Mesendoderm (in vitro differentiated cells): ENCODE data around the gene ARAP1.
A peak's percentile ranks its signal among the peaks of the same experiment; 100 is the strongest.
"Not testable (repeated sequence)": the region's sequence is repeated elsewhere in the genome, so short reads cannot be mapped to it uniquely, and the experiment has no call there.

Experiments
- DNase-seq: peaks from one replicate; pipeline ENCODE4 v3.0.0; 2013
- H2AK5ac ChIP-seq: 2 replicates; pipeline ENCODE4 v1.6.1; 2013; ENCODE audit warnings: low read length, inconsistent platforms
- H2BK120ac ChIP-seq: 2 replicates; pipeline ENCODE4 v1.6.1; 2013; ENCODE audit warnings: low read depth, mild to moderate bottlenecking, low read length, moderate library complexity, mixed read lengths
- H2BK15ac ChIP-seq: replicated peaks from 2 replicates; pipeline ENCODE4 v1.6.1; 2013; ENCODE audit warnings: low read depth, mild to moderate bottlenecking, moderate library complexity
- H2BK5ac ChIP-seq: 2 replicates; pipeline ENCODE4 v1.6.1; 2013; ENCODE audit warnings: low read length, inconsistent platforms
- H3K18ac ChIP-seq: 2 replicates; pipeline ENCODE4 v1.6.1; 2013; ENCODE audit warnings: mild to moderate bottlenecking, low read length, mixed read lengths
- H3K23ac ChIP-seq: one replicate; pipeline ENCODE4 v1.6.1; 2013; ENCODE audit warnings: low read length
- H3K27ac ChIP-seq: 2 replicates; pipeline ENCODE4 v1.5.1; 2013; ENCODE audit warnings: low read depth, mild to moderate bottlenecking, inconsistent platforms, low read length, moderate library complexity
- H3K27me3 ChIP-seq: 2 replicates; pipeline ENCODE4 v1.6.1; 2013; ENCODE audit warnings: low read length, control low read depth, mild to moderate bottlenecking, inconsistent platforms; ENCODE audit not compliant: insufficient read depth, poor library complexity
- H3K36me3 ChIP-seq: 2 replicates; pipeline ENCODE4 v1.6.1; 2013; ENCODE audit warnings: low read length, inconsistent platforms; ENCODE audit not compliant: control insufficient read depth, insufficient read depth
- H3K4ac ChIP-seq: one replicate; pipeline ENCODE4 v1.6.1; 2013; ENCODE audit warnings: low read depth, mild to moderate bottlenecking, low read length, moderate library complexity
- H3K4me1 ChIP-seq: 2 replicates; pipeline ENCODE4 v1.6.1; 2013; ENCODE audit warnings: low read depth, low read length, inconsistent platforms; ENCODE audit not compliant: control insufficient read depth
- H3K4me2 ChIP-seq: 2 replicates; pipeline ENCODE4 v1.6.1; 2013; ENCODE audit warnings: low read length
- H3K4me3 ChIP-seq: 2 replicates; pipeline ENCODE4 v1.5.1; 2013; ENCODE audit warnings: mild to moderate bottlenecking, low read length
- H3K56ac ChIP-seq: one replicate; pipeline ENCODE4 v1.6.1; 2013; ENCODE audit warnings: low read length
- H3K79me1 ChIP-seq: 2 replicates; pipeline ENCODE4 v1.6.1; 2013; ENCODE audit warnings: low read length, inconsistent platforms
- H3K79me2 ChIP-seq: 2 replicates; pipeline ENCODE4 v1.6.1; 2013; ENCODE audit warnings: mild to moderate bottlenecking, low read length; ENCODE audit not compliant: control insufficient read depth, insufficient read depth
- H3K9ac ChIP-seq: 2 replicates; pipeline ENCODE4 v1.6.1; 2013; ENCODE audit warnings: low read length, inconsistent platforms
- H4K5ac ChIP-seq: one replicate; pipeline ENCODE4 v1.6.1; 2013; ENCODE audit warnings: low read length
- H4K8ac ChIP-seq: one replicate; pipeline ENCODE4 v1.6.1; 2013; ENCODE audit warnings: low read depth, mild to moderate bottlenecking, control low read depth, low read length, moderate library complexity
- WGBS: extraction: QIAGEN DNeasy Blood & Tissue Kit; methylation state at CpG from one replicate; pipeline ENCODE4 v1.1.7; 2013; ENCODE audit warnings: low lambda C conversion rate, missing lambda C conversion rate; ENCODE audit not compliant: insufficient coverage; ENCODE audit errors: extremely low coverage; 5-methylcytosine and 5-hydroxymethylcytosine counted together

The ARAP1 gene

GRCh38 chr11:72792437-72793021 is 40.3 kb upstream of the ARAP1 start:
- no peak overlapping the region for H2BK120ac ChIP-seq
- no peak overlapping the region for H4K8ac ChIP-seq
- H3K4me2 ChIP-seq: no peak overlapping the region
- H3K56ac ChIP-seq: no peak overlapping the region
- no peak overlapping the region for H2AK5ac ChIP-seq
- no peak overlapping the region for H2BK5ac ChIP-seq
- H3K36me3 ChIP-seq: no peaks in the 10 kb centered on the region
- no peak overlapping the region for H3K18ac ChIP-seq
- no CpG with 5 or more reads among the region's 3 CpGs for WGBS
- no peak overlapping the region for H4K5ac ChIP-seq
- no peak overlapping the region for H3K23ac ChIP-seq
- no peak overlapping the region for H2BK15ac ChIP-seq
- DNase-seq: no peak
- no peaks in the 10 kb centered on the region for H3K4me1 ChIP-seq
- no peak overlapping the region for H3K4ac ChIP-seq
- no peaks in the 10 kb centered on the region for H3K79me2 ChIP-seq
- H3K9ac ChIP-seq: peak overlapping the region; percentile 21
- no peak overlapping the region for H3K27ac ChIP-seq
- no peaks in the 10 kb centered on the region for H3K79me1 ChIP-seq
- no peak overlapping the region for H3K4me3 ChIP-seq
- no peaks in the 10 kb centered on the region for H3K27me3 ChIP-seq

GRCh38 chr11:72791228-72791627 is 39.0 kb upstream of the ARAP1 start:
- H3K79me1 ChIP-seq, H3K4ac ChIP-seq, H2BK5ac ChIP-seq, H2BK120ac ChIP-seq, H4K5ac ChIP-seq, H3K27ac ChIP-seq, H3K4me1 ChIP-seq, H3K27me3 ChIP-seq, H3K56ac ChIP-seq, H3K23ac ChIP-seq, H3K79me2 ChIP-seq, H3K4me3 ChIP-seq, H2AK5ac ChIP-seq, H2BK15ac ChIP-seq, H3K36me3 ChIP-seq, H3K9ac ChIP-seq, H3K18ac ChIP-seq, DNase-seq, H4K8ac ChIP-seq, H3K4me2 ChIP-seq: not testable (repeated sequence)
- WGBS: no CpG with 5 or more reads among the region's 7 CpGs

GRCh38 chr11:72789493-72790131 is 37.4 kb upstream of the ARAP1 start:
- H2AK5ac ChIP-seq: no peak overlapping the region
- no peak overlapping the region for H2BK15ac ChIP-seq
- no peak overlapping the region for H3K23ac ChIP-seq
- H3K79me1 ChIP-seq: no peaks in the 10 kb centered on the region
- H3K27me3 ChIP-seq: no peaks in the 10 kb centered on the region
- no peak overlapping the region for H2BK5ac ChIP-seq
- no peak overlapping the region for H3K18ac ChIP-seq
- H4K8ac ChIP-seq: no peak overlapping the region
- no peak overlapping the region for H3K27ac ChIP-seq
- no peak overlapping the region for H3K9ac ChIP-seq
- no peak overlapping the region for H3K4ac ChIP-seq
- no CpG with 5 or more reads among the region's 10 CpGs for WGBS
- no peaks in the 10 kb centered on the region for H3K4me1 ChIP-seq
- H2BK120ac ChIP-seq: no peak overlapping the region
- peak; percentile 44 for DNase-seq
- peak overlapping the region; percentile 19 for H3K56ac ChIP-seq
- no peaks in the 10 kb centered on the region for H3K79me2 ChIP-seq
- H3K4me2 ChIP-seq: no peak overlapping the region
- no peak overlapping the region for H4K5ac ChIP-seq
- no peak overlapping the region for H3K4me3 ChIP-seq
- H3K36me3 ChIP-seq: no peaks in the 10 kb centered on the region

GRCh38 chr11:72788241-72788640 is 36.0 kb upstream of the ARAP1 start:
- no peaks in the 10 kb centered on the region for H3K79me1 ChIP-seq
- no peak overlapping the region for H2BK15ac ChIP-seq
- H3K4ac ChIP-seq: no peak overlapping the region
- no peak overlapping the region for H3K9ac ChIP-seq
- no peak overlapping the region for H3K56ac ChIP-seq
- no peak overlapping the region for H4K8ac ChIP-seq
- no peaks in the 10 kb centered on the region for H3K79me2 ChIP-seq
- no peak overlapping the region for H3K18ac ChIP-seq
- H3K4me1 ChIP-seq: no peaks in the 10 kb centered on the region
- no peak overlapping the region for H2BK5ac ChIP-seq
- no peak overlapping the region for H4K5ac ChIP-seq
- no peak for DNase-seq
- H3K23ac ChIP-seq: no peak overlapping the region
- H2AK5ac ChIP-seq: no peak overlapping the region
- no peak overlapping the region for H2BK120ac ChIP-seq
- no peak overlapping the region for H3K4me2 ChIP-seq
- H3K36me3 ChIP-seq: no peaks in the 10 kb centered on the region
- H3K4me3 ChIP-seq: no peak overlapping the region
- no peaks in the 10 kb centered on the region for H3K27me3 ChIP-seq
- WGBS: no CpG with 5 or more reads among the region's 7 CpGs
- no peak overlapping the region for H3K27ac ChIP-seq

GRCh38 chr11:72787216-72788104 is 35.3 kb upstream of the ARAP1 start:
- peak overlapping the region; percentile 71 for H3K56ac ChIP-seq
- no peak overlapping the region for H3K4me3 ChIP-seq
- no peak overlapping the region for H2BK5ac ChIP-seq
- no peaks in the 10 kb centered on the region for H3K4me1 ChIP-seq
- peak; percentile 96 for DNase-seq
- H3K27me3 ChIP-seq: no peaks in the 10 kb centered on the region
- no peaks in the 10 kb centered on the region for H3K79me2 ChIP-seq
- H3K4me2 ChIP-seq: no peak overlapping the region
- H4K5ac ChIP-seq: no peak overlapping the region
- no peaks in the 10 kb centered on the region for H3K36me3 ChIP-seq
- H2BK15ac ChIP-seq: no peak overlapping the region
- peak overlapping the region; percentile 35 for H3K9ac ChIP-seq
- no peak overlapping the region for H3K27ac ChIP-seq
- no peak overlapping the region for H2BK120ac ChIP-seq
- H3K23ac ChIP-seq: no peak overlapping the region
- no CpG with 5 or more reads among the region's 16 CpGs for WGBS
- H3K18ac ChIP-seq: no peak overlapping the region
- no peak overlapping the region for H4K8ac ChIP-seq
- no peak overlapping the region for H2AK5ac ChIP-seq
- H3K79me1 ChIP-seq: no peaks in the 10 kb centered on the region
- H3K4ac ChIP-seq: no peak overlapping the region
